Measurements from ENCODE around the gene IFNAR1.

DNA sequence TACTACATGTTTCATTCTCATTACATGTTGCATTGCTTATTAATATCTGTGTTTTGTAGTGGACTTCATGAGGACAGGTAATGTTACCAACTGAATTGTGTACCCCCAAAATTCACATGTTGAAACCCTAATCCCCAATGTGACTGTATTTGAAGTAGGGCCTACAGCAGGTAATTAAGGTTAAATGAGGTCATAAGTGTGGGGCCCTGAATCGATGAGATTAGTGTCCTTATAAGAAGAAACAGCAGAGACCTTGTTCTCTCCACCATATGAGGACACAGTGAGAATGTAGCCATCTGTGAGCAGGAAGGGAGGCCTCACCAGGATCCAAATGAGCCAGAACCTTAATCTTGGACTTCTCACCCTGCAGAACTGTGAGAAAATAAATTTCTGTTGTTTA lies 15.0 kb upstream of the IFNAR1 start:
- TF ChIP-seq CTCF (IDR thresholded peaks at IDR 0.05) (no peak), EZH2 (IDR thresholded peaks at IDR 0.05; ENCODE audit: borderline replicate concordance, insufficient read depth, low read depth, low read length, poor library complexity, severe bottlenecking) (no peak)
